Inferior parietal cortex (tissue), 1 donor: ENCODE results near the gene PFKL.

Experiments
- DNase-seq: peaks from one replicate; pipeline ENCODE4 v3.0.0-alpha.2; 2016; ENCODE audit errors: extremely low spot score

Gene PFKL

DNA sequence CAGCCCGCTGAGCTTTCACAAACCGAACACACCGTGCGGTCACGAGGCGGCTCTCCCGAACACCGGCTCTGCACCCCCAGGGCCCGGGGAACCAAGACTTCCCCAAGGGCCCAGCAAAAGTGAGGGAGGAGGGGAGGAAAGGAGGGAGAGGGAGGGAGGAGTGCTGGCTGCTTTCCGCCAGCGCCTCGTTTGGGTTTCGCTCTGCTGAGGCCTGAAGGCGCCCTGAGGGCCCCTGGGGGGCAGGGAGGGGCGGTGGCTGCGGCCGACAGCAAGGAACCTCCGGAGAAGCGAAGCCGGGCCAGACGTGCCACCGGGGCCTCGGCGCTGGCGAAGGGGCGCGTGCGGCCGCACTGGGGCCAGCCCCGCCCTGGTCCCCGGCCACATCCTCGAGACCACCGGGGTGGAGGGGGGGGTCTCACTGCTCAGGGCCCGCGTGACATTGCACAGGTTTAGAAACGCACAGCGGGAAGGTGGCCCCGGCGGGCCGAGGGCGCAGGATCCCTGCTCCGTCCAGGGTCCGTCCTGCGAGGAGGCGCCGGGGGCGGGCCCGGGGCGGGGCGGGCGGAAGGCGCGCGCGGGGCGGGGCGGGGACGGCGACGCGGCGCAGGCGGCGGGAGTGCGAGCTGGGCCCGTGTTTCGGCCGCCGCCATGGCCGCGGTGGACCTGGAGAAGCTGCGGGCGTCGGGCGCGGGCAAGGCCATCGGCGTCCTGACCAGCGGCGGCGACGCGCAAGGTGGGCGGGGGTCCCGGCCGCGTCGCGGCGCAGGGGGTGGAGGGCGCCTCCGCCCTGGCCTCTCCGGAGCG lies at the start of gene PFKL:
TSS of gene PFKL (plus strand) at position 596 of the 804 bp plus-strand sequence. CDS start at position 649, 53 bp downstream.
- peak; percentile 38 for DNase-seq

DNA sequence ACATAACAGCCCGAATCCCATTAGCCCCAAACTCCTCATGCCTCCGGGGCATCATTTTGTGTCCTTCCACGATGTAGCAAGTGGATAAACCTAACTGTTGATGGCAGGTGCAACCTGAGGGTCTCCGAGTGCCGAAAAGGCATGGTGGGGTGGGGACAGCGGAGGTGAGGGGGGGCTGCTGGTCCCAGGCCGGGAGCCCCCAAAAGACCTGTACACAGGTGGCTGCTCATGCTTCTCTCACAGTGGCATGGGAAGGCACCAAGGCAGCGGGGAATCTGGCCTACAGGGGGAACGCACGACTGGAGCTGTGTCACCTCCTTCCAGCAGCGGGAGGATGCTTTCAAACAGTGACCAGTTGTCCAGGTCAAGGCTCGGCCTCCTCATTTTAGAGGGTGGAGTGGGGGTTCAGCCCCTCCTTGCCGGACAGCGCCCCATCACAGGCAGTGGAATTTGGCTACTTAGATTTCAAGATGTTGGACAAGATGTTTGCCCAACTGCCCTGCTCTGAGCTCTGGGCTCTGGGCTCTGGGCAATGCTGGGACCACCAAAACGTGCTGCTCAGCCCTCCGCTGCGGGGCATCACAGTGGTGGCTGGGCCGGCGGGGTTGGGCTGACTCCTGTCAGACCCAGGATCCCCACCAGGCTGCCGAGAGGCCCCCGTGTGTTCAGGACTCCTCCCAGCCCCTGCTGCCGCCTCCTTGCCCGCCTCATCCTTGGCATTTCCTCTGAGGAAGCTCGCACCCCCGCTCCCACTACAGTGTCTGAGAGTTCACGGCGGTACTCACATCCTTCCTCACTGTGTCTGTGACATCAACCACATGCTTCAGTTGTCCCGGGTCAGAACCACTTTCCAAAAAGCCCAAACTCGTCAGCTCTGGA lies 45.8 kb upstream of the PFKL start:
- DNase-seq: no peak

DNA sequence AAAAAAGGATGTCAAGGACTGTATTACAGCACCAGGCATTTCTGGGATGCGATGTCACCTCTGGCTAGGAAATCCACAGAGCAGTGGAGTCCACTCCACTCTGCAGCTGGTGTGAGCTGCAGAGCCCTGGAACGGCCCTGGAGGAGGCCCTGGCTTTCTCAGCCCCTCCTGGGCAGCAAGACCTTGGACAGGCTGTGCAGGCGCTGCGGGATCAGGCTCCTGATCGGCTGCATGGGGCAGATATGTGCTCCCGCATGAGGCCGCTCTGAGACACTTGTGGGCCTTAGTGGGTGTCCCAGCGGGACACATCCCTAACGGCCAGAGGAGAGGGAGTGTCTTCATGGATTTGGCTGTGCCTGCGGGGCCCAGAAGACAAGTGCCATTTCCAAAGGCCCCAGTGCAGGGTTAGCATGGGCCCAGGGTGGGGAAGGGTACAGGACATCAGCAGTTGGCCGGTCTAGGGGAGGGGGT lies 44.3 kb upstream of the PFKL start:
- no peak for DNase-seq

DNA sequence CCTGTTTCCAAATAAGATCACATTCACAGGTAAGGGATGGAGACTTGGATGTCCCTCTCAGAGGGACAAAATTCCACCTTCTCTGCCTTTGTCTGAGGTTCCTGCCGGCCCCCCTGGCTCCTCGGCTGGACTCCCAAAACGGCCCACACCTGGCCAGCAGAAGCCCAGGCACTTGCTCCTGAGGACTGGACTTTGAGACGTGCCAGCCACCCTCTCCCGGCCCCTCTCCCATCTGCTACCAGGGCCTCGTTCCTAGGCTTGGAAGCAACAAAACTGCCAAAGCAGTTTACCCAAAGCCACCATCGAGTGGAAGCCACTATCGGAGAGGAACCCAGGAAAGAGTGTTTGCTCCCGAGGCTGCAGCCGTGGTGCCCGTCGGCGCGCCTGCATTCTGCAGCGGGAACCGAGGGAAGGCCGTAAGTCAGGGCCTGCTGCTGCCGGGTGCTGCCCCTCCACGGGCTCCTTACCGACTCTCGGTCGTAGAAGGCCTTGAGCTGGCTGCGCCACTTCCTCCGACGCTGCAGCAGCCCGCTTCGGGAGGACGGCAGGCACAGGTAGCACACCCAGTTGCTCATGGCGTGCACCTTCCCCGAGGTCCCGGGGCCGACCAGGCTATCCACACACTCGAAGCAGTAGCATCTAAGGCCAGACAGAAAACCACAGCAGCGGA lies 41.7 kb upstream of the PFKL start:
- DNase-seq: no peak

DNA sequence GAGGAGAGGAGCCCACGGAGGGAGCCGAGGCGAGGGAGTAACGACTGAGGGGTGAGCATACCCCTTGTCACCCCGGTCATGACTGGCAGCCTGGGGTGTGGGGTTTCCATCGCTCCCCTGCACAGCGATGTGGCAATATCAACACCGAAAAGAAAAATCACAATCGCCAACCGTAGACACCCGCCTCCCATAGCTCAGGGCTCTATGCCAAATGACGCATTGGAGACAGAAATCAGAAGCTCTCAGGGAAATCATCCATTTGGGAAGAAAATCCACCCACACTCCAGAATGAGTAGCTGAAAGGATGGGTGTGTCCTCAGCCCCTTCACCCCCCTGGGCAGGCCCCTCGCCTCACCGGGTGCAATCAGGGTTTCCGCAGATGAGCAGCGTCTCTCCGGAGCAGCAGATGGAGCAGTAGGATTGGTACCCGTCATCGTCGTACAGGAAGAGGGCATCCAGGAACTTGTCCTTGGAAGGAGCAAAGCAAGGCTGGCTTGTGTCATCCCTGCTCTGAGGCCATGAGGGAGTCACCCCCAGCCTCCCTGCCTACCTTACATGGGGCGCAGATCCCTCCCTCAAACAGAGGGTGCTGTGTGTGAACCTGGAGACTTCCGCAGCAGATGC lies 40.7 kb upstream of the PFKL start:
- no peak for DNase-seq

DNA sequence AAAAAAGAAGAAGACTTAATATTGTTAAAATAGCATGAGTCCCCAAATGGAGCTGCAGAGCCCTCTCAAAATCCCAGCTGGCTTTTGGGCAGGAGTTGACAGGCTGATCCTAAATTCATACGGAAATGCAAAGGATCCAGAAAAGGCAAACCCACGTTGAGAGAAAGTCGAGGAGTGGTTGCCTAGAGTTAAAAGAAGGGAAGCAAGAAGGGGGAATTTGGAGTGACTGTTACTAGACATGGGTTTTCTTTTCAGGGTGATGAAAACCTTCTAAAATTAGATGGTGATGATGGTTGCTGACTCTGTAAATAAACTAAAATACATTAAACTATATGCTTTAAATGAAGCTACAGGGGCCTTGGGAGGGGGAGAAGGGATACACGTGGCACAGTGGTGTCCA lies 39.8 kb upstream of the PFKL start:
- DNase-seq: no peak

DNA sequence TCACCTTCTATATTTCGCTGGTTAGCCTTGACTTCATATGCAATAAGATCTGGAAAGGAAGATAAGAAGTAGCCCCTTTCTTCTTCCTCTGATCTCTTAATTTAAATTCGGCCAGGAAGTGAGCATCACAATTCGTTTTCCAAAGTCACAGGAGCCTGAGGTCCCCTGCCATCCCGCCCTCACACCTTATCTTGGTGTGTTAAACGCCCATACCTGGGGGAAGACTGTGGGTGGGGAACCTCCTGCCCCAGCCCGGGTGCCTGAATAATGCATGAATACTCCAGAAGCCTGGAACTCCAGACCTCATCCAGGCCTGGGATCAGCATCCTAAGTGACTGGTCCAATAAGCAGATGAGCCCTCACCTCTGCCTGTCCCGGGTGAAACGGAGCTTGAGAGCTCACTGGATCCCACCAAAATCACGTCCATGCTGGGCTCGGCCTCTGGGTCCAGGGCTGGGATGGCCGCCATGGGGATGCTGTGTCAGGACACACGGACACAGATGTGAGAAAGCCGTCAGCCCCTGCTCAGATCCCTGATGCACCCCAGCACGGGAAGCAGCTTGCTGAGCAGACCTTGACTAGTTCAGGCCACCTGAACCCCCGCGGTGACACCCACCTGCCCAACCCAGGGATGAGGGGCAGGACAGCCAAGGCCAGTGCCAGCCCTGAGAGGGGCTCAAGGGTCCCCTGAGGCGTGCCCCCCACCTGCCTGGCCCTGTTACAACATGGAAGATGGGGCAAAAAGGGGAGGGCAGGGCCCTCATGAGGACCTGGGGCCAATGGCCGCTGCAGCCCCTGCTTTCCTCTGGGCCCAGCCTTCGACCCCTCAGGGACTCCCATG lies 38.8 kb upstream of the PFKL start:
- no peak for DNase-seq

DNA sequence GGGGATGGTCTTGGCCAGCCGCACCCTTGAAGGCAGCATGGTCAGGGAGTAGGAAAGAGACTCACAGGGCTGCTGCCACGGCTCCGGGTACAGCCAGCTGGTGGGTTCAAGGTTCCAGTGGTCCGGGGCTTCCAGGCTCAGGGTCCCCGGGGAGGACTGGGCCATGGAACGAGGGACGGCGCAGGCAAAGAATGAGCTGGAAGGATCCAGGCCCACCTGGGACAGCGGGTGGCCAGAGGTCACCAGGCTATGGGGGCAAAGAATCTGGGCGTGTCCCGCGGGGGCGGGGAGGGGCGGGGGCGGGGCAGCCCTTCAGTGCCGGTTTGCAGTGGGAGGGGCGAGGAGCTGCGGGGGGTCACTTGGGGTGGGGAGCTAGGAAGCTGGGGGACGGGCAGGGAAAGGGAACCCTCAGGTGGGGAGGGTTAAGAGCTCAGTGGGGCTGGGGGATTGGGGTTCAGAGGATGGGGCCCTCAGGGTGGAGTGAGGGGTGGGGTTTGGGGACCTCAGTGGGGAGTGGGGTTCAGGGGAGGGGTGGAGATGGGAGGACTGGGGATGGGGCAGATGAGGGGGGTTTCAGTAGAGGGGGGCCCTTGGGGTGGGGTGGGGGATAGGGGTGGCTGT lies 38.1 kb upstream of the PFKL start, which contains the start of gene DNMT3L:
TSS of gene DNMT3L (minus strand) at position 223 of the 621 bp plus-strand sequence. CDS start 638 bp downstream, outside the sequence.
- DNase-seq: no peak

DNA sequence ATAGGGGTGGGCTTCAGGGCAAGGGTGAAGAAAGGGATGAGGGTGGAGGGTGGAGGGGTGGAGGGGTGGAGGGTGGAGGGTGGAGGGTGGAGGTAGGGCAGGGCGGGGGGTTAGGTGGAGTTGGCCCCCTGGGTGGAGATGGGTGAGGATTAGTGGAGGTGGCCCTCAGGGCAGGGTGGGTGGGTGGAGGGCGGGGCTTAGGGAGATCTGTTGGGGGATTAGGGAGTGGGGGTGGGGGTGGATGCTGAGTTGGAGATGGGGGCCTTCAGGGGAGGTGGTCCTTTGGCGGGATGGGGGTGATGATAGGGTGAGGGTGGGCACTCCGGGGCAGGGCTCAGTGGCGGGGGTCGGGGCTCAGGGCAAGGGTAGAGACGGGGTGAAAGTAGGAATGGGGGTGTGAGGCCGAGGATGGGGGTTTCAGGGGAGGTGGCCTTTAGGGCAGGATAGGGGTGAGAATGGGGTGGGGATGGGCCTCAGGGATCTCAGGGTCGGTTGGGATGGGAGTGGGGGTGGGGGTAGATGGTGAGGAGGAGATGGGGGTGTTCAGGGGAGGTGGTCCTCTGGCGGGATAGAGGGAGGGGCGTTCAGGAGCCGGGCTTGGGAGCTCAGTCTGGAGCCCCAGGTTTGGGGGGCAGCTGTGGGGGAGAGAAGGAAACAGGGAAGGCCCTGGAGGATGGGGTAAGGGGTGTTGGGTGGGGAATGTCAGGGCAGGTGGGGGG lies 37.4 kb upstream of the PFKL start:
- no peak for DNase-seq

DNA sequence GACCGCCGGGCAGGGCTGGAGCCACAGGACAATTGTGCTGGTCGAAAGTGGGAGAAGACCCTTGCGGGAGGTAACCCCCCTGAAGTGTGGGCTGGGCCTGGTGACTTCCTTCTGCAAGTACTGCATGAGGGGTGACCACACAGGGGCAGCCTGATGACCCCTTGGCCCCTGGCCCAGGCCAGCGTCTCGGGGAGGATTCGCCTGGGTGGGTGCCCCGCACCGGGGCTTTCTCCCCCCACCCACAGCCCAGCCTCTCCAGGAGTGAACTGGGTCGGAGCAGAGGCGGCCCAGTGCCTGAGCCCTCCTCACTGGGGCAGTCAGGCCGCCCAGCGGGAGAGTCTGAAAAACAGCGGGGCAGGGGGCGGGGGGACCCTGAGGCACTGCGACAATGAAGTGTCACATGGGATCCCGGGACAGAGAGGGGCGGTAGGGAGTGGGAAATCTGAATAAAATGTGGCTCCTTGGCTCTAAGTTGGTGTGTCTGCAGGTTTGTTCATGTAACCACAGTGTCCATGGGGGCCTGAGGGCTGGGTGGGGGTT lies 36.6 kb upstream of the PFKL start:
- no peak for DNase-seq

DNA sequence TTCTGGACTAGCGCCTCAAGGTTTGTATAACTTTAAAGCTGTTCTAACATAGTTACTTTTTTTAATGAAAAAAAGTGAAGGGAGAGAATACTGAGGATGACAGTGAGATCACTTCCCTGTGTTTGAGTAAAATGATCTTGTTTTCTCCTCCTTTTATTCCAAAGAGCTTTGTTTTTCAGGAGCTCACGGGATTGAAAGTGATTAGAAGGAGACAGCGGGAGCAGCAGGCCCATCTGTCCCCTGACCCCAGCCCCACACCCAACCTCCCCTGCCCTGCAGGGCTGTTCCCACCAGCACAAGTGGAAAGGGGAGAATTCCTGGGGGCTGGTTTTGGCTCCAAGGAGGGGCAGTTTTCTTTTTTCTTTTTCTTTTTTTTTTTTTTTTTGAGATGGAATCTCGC lies 36.1 kb upstream of the PFKL start:
- no peak for DNase-seq

DNA sequence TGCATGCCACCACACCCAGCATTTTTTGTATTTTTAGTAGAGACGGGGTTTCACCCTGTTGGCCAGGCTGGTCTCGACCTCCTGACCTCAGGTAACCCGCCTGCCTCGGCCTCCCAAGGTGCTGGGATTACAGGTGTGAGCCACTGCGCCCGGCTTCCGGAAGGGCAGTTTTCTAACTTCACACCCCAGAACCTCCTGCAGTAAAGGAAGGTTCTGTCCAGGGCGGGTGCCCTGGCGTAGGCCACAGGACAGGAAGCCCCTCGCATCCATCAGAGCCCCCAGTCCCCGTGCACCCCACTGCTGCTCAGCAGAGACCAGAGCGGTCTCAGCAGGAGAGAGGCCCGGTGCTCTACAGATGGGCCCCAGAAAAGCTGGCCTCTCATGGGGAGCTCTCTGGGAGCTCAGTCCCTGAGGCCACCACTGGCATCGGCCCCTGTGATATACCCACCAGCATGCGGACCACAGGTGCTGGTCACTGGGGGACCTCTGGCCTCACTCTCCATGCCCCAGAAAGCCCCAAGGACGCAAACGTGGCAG lies 34.1 kb upstream of the PFKL start:
- DNase-seq: no peak

DNA sequence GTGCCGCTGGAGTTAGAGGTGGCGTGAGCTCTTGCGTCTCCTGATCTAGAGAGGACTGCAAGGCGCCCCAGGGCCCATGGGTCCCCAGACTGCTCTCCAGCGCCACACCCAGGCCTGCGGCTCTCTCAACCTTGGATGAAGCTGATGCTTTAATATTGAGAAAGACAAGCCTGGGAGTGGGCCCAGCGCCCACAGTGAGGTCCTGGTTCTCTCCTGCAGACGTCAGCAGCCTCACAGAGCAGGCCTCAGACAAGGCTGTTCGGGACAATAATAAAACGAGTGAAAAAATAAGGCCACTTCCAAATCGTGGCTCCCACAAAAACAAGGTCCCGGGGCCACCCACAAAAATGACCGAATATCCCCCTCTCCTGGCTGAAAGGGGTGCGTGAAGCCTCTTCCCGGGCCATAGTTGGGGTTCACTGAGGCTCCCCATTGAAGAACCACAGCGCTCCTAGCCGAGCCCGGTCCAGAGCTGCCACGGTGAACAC lies 32.2 kb upstream of the PFKL start:
- DNase-seq: peak; percentile 5

DNA sequence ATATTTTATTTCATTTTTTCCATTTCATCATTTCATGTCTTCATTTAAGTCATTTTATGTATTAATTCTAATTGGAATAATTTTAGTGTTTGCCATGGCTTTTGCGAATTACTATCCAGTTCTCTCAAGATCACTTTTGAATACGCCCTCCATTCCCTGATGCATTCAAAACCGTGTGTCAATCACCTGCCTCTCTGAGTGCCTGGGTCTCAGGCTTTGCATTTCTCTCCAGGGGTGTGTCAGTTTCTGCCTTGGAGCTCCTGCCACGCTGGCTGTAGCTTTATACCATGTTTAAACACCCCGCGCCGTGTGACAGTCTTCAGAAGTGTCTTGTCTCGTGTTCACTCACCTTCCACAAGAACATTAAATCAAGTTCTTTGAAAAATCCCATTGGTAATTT lies 30.8 kb upstream of the PFKL start:
- DNase-seq: no peak

DNA sequence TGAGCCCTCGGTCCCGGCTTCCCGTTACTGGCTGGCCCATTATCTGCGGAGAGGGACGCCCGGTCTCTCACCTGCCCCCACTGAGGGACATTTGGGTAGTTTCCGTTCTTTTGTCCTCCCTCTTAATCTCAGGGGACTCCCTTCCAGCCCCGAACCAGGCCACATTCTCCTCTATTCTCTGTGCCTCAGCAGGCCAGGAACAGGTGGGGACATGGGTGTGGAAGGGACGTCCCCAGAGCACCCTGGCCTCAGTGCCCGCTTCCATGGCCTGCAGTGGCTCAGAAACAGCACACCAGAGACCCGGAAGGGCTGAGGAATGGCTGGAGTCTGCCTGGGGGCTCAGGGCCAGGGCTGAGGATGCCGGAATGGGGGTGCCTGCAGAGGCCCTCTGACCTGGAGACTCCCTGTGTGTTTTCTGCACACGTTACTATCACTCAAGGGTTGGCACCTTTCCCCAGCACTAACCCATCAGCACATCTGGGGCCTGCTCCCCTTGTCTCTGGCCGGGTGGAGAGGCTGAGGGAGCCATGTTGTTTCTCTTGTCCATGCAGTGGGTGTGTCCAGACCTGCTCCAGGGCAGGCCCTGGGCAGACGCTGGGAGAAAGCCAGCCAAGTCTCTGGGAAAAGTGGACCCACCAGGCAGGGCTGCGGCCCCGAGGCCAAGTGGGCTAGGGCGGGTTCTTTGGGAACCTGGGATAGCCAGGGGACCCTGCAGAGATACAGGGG lies 28.1 kb upstream of the PFKL start:
- no peak for DNase-seq

DNA sequence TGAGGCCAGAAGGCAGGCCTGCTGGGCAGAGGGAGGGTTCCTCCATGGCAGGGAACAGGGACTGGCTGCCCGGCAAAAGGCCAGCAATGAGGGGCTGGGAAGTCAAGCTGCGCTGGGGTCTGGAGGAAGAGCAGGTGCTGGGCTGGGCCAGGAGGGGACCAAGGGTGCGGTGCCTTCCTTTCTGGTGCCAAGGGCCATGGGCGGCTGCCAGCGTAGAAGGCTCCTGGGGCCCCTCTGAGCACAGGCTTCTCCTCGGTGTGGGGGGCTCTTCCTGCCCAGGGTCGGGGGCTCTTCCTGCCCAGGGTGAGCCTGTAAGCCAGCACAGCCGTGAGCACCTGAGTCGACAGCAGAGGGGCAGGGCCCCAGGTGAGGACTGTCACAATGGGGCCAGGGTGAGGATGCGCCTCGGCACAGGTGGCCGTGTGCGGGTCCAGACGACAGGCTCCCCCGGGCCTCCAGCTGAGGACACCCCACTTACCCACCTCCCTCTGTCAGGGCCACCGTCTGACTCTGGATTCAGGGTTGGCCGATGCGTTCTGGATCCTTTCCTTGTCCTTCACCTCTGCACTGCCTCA lies 27.5 kb upstream of the PFKL start:
- no peak for DNase-seq

DNA sequence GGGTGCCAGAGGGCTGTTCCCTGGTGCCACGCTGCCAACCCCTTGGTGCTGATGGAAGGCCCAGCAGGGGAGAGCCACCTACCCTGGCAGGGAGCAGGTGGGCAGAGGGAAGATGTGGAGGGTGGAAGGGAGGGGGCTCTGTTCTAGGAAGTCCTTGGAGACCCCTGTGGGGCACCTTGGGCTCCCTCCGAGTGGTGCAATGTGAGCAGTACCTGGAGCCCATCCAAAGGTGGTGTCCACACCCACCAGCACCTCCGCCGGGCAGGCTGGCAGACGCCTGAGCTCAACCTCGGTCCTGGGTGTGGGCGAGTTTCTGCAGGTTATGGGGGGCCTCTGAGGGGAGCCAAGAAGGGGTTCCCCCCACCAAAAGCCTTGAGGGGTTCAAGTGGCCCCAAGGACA lies 26.8 kb upstream of the PFKL start:
- no peak for DNase-seq

DNA sequence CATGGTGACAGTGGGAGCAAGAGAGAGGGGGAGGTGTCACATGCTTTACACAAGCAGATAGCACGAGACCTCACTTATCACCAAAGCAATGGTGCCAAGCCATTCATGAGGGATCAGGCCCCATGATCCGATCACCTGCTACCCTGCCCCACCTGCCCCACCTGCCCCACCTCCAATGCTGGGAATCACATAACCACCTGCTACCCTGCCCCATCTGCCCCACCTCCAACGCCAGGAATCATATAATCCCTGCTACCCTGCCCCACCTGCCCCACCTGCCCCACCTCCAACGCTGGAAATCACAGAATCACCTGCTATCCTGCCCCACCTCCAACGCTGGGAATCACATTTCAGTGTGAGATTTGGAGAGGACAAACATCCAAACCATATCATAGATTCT lies 24.8 kb upstream of the PFKL start:
- no peak for DNase-seq
